Measurements from ENCODE around the gene MAPKAPK2.

MAPKAPK2 gene

DNA sequence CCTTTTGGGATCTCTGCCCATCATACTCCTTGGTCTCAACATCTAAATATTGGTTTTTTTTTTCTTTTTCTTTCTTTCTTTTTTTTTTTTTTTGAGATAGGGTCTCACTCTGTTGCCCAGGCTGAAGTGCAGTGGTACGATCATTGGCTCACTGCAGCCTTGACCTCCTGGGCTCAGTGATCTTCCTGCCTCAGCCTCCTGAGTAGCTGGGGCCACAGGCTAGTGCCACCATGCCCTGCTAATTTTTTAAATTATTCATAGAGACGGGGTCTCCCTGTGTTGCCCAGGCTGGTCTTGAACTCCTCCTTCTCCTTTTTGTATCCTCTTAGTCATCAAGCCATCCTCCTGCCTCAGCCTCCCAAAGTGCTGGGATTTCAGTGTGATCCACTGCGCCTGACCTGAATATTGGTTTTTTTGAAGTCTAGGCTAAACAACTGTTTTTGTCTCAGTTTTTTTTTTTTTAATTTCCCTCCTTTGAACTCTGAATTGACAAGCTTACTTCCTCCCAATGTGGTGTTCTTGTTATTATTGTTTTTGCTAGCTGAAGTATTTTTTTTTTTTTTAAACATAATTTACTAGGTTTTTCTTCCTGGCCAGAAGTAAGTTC lies 30.9 kb downstream of the MAPKAPK2 start:
- Histone ChIP-seq H3K4me2 (ENCODE audit: low read length) (no peak overlapping the region), H3K9ac (no peak overlapping the region), H2AFZ (no peak overlapping the region), H3K27me3 (ENCODE audit: control insufficient read depth, insufficient read depth, low read length) (no peaks in the 10 kb centered on the region), H3K36me3 (ENCODE audit: control insufficient read depth, insufficient read depth, low read length) (no peaks in the 10 kb centered on the region), H3K79me2 (peaks cover 29% of the 10 kb centered on the region), H3K4me1 (peaks cover 4% of the 10 kb centered on the region), H3K4me3 (ENCODE audit: low read depth, low read length) (no peak overlapping the region), H3K9me3 (ENCODE audit: control insufficient read depth, low read length) (no peaks in the 10 kb centered on the region), H3K27ac (no peak overlapping the region)
- TF ChIP-seq, protein P1, sequence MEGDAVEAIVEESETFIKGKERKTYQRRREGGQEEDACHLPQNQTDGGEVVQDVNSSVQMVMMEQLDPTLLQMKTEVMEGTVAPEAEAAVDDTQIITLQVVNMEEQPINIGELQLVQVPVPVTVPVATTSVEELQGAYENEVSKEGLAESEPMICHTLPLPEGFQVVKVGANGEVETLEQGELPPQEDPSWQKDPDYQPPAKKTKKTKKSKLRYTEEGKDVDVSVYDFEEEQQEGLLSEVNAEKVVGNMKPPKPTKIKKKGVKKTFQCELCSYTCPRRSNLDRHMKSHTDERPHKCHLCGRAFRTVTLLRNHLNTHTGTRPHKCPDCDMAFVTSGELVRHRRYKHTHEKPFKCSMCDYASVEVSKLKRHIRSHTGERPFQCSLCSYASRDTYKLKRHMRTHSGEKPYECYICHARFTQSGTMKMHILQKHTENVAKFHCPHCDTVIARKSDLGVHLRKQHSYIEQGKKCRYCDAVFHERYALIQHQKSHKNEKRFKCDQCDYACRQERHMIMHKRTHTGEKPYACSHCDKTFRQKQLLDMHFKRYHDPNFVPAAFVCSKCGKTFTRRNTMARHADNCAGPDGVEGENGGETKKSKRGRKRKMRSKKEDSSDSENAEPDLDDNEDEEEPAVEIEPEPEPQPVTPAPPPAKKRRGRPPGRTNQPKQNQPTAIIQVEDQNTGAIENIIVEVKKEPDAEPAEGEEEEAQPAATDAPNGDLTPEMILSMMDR (IDR thresholded peaks at IDR 0.05), result no peak

DNA sequence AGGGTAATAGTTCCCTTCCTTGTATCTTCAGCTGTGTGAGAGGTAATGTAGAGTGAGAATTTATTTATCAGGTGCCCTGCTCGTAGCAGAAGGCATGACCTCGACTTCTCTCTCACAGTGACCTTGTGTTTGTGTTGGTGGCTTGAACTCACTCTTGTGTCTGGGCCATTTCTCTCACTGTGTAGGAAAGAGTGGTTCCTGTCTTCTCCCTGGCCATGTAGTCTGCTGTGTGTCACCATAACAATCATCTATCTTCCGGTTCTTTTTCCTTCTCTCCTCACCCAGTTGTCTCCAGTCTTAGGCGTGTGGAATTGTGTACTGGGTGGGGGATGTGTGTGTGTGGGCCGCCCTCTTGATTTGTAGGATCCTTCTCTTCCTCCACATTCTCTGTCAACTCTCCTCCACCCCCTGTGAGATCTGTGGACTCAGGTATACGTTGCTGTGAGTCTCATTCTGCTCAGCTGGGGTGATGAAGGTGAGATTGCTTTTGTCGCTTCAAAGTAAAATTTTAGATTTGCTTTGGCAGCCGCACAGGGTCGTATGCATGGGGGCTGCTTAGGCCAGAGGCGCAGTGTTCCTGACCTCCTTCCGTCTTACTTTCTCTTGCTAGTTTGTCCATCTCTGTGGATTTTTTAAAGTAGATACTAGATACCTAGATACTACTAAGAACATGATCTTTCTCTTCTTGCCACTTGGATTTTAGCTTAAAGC lies 31.6 kb downstream of the MAPKAPK2 start:
- Histone ChIP-seq H3K9me3 (ENCODE audit: control insufficient read depth, low read length) (no peaks in the 10 kb centered on the region), H3K36me3 (ENCODE audit: control insufficient read depth, insufficient read depth, low read length) (no peaks in the 10 kb centered on the region), H3K9ac (no peak overlapping the region), H3K4me3 (ENCODE audit: low read depth, low read length) (no peak overlapping the region), H3K27me3 (ENCODE audit: control insufficient read depth, insufficient read depth, low read length) (no peaks in the 10 kb centered on the region), H3K4me2 (ENCODE audit: low read length) (no peak overlapping the region), H3K79me2 (peaks cover 29% of the 10 kb centered on the region), H3K27ac (no peak overlapping the region), H3K4me1 (peaks cover 4% of the 10 kb centered on the region), H2AFZ (no peak overlapping the region)
- TF ChIP-seq, protein P1 (IDR thresholded peaks at IDR 0.05), result no peak

- H3K27me3 ChIP-seq (ENCODE audit: control insufficient read depth, insufficient read depth, low read length), result no peaks in the 10 kb centered on the region
- H3K9me3 ChIP-seq (ENCODE audit: control insufficient read depth, low read length), result no peaks in the 10 kb centered on the region
- H3K79me2 ChIP-seq, result peaks cover 31% of the 10 kb centered on the region
- TF ChIP-seq, protein P1 (IDR thresholded peaks at IDR 0.05), result no peak
- no peak overlapping the region for H2AFZ ChIP-seq
- H3K4me2 ChIP-seq (ENCODE audit: low read length), result no peak overlapping the region
- H3K36me3 ChIP-seq (ENCODE audit: control insufficient read depth, insufficient read depth, low read length), result no peaks in the 10 kb centered on the region
- peaks cover 4% of the 10 kb centered on the region for H3K4me1 ChIP-seq
- no peak overlapping the region for H3K27ac ChIP-seq
- no peak overlapping the region for H3K4me3 ChIP-seq (ENCODE audit: low read depth, low read length)
- H3K9ac ChIP-seq, result no peak overlapping the region
Observed at GRCh38 chr1:206716870-206717673, 32.4 kb downstream of the MAPKAPK2 start.

DNA sequence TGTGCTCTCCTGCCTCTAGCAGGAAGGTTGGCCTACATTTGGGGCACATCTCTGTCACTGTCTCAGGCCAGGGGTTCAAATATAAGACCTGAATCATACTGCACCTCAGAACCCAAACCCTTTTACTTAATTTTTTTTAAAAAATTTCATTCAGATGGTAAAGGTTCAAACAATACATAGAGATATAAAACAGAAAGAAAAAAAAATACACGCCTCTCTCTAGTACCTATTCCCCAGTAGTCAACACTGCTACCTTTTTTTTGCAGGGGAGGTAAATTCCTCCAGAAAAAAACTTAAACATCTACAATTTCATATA lies 32.9 kb downstream of the MAPKAPK2 start:
- Histone ChIP-seq H3K4me3 (ENCODE audit: low read depth, low read length) (no peak overlapping the region), H3K36me3 (ENCODE audit: control insufficient read depth, insufficient read depth, low read length) (no peaks in the 10 kb centered on the region), H3K27me3 (ENCODE audit: control insufficient read depth, insufficient read depth, low read length) (no peaks in the 10 kb centered on the region), H2AFZ (no peak overlapping the region), H3K4me2 (ENCODE audit: low read length) (no peak overlapping the region), H3K9ac (no peak overlapping the region), H3K79me2 (peaks cover 31% of the 10 kb centered on the region), H3K27ac (no peak overlapping the region), H3K4me1 (peaks cover 4% of the 10 kb centered on the region), H3K9me3 (ENCODE audit: control insufficient read depth, low read length) (no peaks in the 10 kb centered on the region)
- TF ChIP-seq, protein P1 (IDR thresholded peaks at IDR 0.05), result no peak
